ENCODE results near the gene CDK18. TPM values are rescaled to one million over a fixed set of nuclear protein-coding genes. Genes with fewer than 3 reads are reported as not detected.

The CDK18 gene
- polyA plus RNA-seq, 1 donor from 2014 or later: not detected

- H3K27me3 ChIP-seq (ENCODE audit: insufficient read depth, low read depth, low read length): peaks cover 5% of the 10 kb centered on the region
- H3K27ac ChIP-seq (ENCODE audit: low read length): no peak overlapping the region
Observed at GRCh38 chr1:205508227-205508714, 3.8 kb downstream of the CDK18 start.

GRCh38 chr1:205510308-205510950, 6.0 kb downstream of the CDK18 start:
- Histone ChIP-seq H3K4me2 (ENCODE audit: low read length) (no peak overlapping the region), H2AFZ (ENCODE audit: low read depth, low read length) (no peak overlapping the region), H3K4me3 (ENCODE audit: low read length) (no peak overlapping the region), H3K9ac (ENCODE audit: low read length) (no peak overlapping the region), H3K27ac (ENCODE audit: low read length) (no peak overlapping the region), H3K79me2 (replicated peaks; ENCODE audit: insufficient read depth, low read length) (no peaks in the 10 kb centered on the region), H3K9me3 (ENCODE audit: low read length) (no peaks in the 10 kb centered on the region), H3F3A (ENCODE audit: insufficient read depth, low read length, poor library complexity, severe bottlenecking) (no peaks in the 10 kb centered on the region), H4K20me1 (ENCODE audit: insufficient read depth) (no peaks in the 10 kb centered on the region), H3K9me2 (ENCODE audit: insufficient read depth, low read length) (no peaks in the 10 kb centered on the region), H3K36me3 (ENCODE audit: insufficient read depth, low read length) (no peaks in the 10 kb centered on the region), H3K27me3 (ENCODE audit: insufficient read depth, low read depth, low read length) (no peaks in the 10 kb centered on the region)
- TF ChIP-seq SMC3 (conservative IDR thresholded peaks at IDR 0.05; ENCODE audit: poor library complexity) (no peak), EP300 (conservative IDR thresholded peaks at IDR 0.05; ENCODE audit: poor library complexity, severe bottlenecking) (no peak), REST (IDR thresholded peaks at IDR 0.05; ENCODE audit: borderline replicate concordance) (no peak), TAF1 (IDR thresholded peaks at IDR 0.05; ENCODE audit: low read depth) (no peak), POLR2AphosphoS5 (IDR thresholded peaks at IDR 0.05) (no peak), EZH2 (IDR thresholded peaks at IDR 0.05; ENCODE audit: borderline replicate concordance, insufficient read depth, low read length, poor library complexity, severe bottlenecking) (no peak), MXI1 (conservative IDR thresholded peaks at IDR 0.05; ENCODE audit: poor library complexity, severe bottlenecking) (no peak)
- TF ChIP-seq, protein P1, sequence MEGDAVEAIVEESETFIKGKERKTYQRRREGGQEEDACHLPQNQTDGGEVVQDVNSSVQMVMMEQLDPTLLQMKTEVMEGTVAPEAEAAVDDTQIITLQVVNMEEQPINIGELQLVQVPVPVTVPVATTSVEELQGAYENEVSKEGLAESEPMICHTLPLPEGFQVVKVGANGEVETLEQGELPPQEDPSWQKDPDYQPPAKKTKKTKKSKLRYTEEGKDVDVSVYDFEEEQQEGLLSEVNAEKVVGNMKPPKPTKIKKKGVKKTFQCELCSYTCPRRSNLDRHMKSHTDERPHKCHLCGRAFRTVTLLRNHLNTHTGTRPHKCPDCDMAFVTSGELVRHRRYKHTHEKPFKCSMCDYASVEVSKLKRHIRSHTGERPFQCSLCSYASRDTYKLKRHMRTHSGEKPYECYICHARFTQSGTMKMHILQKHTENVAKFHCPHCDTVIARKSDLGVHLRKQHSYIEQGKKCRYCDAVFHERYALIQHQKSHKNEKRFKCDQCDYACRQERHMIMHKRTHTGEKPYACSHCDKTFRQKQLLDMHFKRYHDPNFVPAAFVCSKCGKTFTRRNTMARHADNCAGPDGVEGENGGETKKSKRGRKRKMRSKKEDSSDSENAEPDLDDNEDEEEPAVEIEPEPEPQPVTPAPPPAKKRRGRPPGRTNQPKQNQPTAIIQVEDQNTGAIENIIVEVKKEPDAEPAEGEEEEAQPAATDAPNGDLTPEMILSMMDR (IDR thresholded peaks at IDR 0.05; ENCODE audit: poor library complexity, severe bottlenecking): no peak

More at GRCh38 chr1:205508227-205508714, 3.8 kb downstream of the CDK18 start:
- no peaks in the 10 kb centered on the region for H4K20me1 ChIP-seq (ENCODE audit: insufficient read depth)
- H3K4me2 ChIP-seq (ENCODE audit: low read length): no peak overlapping the region
- no peaks in the 10 kb centered on the region for H3F3A ChIP-seq (ENCODE audit: insufficient read depth, low read length, poor library complexity, severe bottlenecking)
- H3K9me2 ChIP-seq (ENCODE audit: insufficient read depth, low read length): no peaks in the 10 kb centered on the region
- H3K9ac ChIP-seq (ENCODE audit: low read length): no peak overlapping the region
- no peaks in the 10 kb centered on the region for H3K9me3 ChIP-seq (ENCODE audit: low read length)
- no peak overlapping the region for H2AFZ ChIP-seq (ENCODE audit: low read depth, low read length)
- TF ChIP-seq POLR2AphosphoS5 (IDR thresholded peaks at IDR 0.05): no peak
- no peak for TF ChIP-seq MXI1 (conservative IDR thresholded peaks at IDR 0.05; ENCODE audit: poor library complexity, severe bottlenecking)
- TF ChIP-seq RAD21 (conservative IDR thresholded peaks at IDR 0.05): no peak
- no peak for TF ChIP-seq SMC3 (conservative IDR thresholded peaks at IDR 0.05; ENCODE audit: poor library complexity)
- no peak for TF ChIP-seq EZH2 (IDR thresholded peaks at IDR 0.05; ENCODE audit: borderline replicate concordance, insufficient read depth, low read length, poor library complexity, severe bottlenecking)
- no peak for TF ChIP-seq REST (IDR thresholded peaks at IDR 0.05; ENCODE audit: borderline replicate concordance)
- no peak overlapping the region for H3K4me3 ChIP-seq (ENCODE audit: low read length)
- H3K36me3 ChIP-seq (ENCODE audit: insufficient read depth, low read length): no peaks in the 10 kb centered on the region
- no peaks in the 10 kb centered on the region for H3K79me2 ChIP-seq (replicated peaks; ENCODE audit: insufficient read depth, low read length)

Measured in neural cell (in vitro differentiated cells).